Stimulated activated CD8-positive, alpha-beta memory T cell treated with anti-CD3 and anti-CD28 coated beads, Interleukin-7, amount 100 ng/mL, for 48 hours (primary cell): ENCODE results near the gene SIRT7.

Experiments
- DNase-seq, 2 donors: peaks; one replicate each; pipeline ENCODE4 v3.0.0-alpha.2; 2020; ENCODE audit warnings: low read depth in 1 of 2; ENCODE audit errors: extremely low read depth in 1 of 2

The SIRT7 gene

GRCh38 chr17:81907219-81908145 lies 10.5 kb downstream of the SIRT7 start:
- DNase-seq, result no peak

DNA sequence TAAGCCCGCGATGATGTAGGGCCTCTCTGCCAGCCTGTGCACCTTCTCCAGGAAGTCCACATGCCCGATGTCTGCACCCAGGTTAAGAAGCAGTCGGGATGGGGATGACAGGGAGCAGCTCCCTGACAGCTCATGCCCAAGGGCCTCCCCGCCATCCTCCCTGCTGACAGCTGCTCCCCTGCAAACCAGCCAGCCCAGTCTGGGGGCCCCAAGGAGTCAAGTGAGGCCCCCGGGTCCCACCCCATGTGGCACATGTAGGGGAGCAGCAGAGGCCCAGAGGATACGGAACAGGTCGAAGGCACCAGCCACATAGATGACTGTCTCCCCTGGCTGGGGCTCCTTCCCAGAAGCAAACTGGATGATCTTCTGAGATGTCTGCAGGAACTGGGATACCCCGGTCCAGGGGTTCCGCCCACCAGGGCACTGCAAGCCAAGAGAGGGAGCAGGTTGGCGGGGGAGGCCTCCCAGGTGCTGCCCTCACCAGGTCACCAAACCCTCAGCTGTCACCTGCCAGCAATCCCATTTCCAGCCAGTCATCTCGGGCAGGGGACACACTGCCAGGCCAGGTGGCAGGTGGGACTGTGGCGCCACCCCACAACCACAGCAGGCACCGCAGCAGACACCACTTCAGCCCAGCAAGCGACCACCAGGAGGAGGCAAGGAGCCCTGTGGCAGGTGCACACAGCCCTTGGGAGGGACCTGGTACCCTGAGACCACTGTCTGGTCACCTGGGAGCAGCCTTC lies 11.3 kb downstream of the SIRT7 start:
- no peak for DNase-seq

DNA sequence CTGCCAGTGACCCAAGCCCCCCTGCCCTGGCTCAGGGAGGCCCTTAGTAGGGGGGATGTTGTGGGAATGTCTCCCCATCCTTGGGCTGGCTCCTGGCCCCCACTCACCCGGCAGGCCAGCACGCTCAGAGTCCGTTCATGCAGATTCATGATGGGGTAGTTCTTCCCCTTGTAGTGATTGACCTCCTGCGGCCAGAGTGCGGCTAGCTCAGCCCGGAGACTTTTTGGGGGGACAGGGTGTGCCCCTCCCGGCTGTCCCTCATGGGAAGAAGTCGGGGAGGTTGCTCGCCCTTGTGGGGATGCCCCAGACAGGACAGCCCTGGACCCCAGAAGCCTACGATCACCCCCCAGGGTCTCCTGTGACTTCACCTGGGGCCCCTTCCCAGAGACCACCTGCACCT lies 12.0 kb downstream of the SIRT7 start:
- DNase-seq, result no peak

GRCh38 chr17:81905424-81905875 lies 12.5 kb downstream of the SIRT7 start:
- no peak for DNase-seq

- DNase-seq, result no peak
Measured at GRCh38 chr17:81904600-81905423, 13.2 kb downstream of the SIRT7 start.

GRCh38 chr17:81903896-81904599 lies 13.9 kb downstream of the SIRT7 start:
- DNase-seq, result no peak

GRCh38 chr17:81903415-81903831 lies 14.6 kb downstream of the SIRT7 start:
- no peak for DNase-seq

- no peak for DNase-seq
Measured at GRCh38 chr17:81902653-81903414, 15.1 kb downstream of the SIRT7 start.

DNA sequence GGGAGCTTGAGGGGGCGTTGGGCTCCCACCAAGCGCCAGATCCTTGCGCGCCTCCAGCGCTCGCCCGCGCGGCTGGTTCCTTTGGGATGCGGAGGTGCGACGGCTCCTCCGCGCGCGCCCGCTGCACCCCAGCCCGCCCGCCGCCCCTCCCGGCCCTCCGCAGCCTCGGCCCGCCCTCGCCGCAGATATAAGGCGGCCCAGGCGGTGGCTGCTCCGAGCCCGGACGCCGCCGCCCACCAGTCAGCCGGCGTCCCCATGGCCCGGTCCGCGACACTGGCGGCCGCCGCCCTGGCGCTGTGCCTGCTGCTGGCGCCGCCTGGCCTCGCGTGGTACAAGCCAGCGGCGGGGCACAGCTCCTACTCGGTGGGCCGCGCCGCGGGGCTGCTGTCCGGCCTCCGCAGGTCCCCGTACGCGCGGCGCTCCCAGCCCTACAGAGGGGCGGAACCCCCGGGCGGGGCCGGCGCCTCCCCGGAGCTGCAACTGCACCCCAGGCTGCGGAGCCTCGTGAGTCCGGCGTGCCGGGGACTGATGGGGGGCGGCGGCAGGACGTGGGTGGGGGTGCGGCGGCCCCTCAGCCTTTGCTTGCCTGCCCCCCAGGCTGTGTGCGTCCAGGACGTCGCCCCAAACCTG lies 15.8 kb downstream of the SIRT7 start, which contains the start of gene NPB:
Gene NPB (plus strand): TSS at position 216 of the 630 bp plus-strand sequence. CDS start 40 bp downstream, at position 256.
- DNase-seq, result no peak

GRCh38 chr17:81901167-81902022 lies 16.6 kb downstream of the SIRT7 start:
- no peak for DNase-seq

- DNase-seq, result no peak
Measured at GRCh38 chr17:81900181-81900820, 17.7 kb downstream of the SIRT7 start.

DNA sequence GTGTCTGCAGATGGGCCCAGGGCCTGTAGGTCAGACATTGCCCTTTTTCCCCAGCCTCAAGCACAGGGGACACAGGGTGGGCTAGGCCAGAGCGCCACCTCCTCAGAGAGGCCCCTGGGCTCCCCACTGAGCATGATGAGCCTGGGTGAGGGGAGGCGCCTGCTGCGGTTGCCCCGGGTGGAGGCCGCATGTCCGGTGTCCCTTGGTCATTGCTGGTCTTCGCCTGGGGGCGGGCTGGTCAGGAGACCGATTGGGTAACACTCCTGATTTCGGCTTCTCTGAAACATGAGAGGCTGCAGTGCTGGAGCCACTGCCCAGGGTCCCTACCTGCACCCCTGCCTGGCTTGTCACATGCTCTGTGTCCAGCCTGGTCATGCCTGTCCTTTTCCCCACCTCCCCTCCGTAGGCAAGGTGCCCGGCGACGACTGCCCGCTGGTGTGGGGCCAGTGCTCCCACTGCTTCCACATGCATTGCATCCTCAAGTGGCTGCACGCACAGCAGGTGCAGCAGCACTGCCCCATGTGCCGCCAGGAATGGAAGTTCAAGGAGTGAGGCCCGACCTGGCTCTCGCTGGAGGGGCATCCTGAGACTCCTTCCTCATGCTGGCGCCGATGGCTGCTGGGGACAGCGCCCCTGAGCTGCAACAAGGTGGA lies 18.3 kb downstream of the SIRT7 start:
- no peak for DNase-seq

GRCh38 chr17:81898885-81899284 lies 19.1 kb downstream of the SIRT7 start:
- no peak for DNase-seq

DNA sequence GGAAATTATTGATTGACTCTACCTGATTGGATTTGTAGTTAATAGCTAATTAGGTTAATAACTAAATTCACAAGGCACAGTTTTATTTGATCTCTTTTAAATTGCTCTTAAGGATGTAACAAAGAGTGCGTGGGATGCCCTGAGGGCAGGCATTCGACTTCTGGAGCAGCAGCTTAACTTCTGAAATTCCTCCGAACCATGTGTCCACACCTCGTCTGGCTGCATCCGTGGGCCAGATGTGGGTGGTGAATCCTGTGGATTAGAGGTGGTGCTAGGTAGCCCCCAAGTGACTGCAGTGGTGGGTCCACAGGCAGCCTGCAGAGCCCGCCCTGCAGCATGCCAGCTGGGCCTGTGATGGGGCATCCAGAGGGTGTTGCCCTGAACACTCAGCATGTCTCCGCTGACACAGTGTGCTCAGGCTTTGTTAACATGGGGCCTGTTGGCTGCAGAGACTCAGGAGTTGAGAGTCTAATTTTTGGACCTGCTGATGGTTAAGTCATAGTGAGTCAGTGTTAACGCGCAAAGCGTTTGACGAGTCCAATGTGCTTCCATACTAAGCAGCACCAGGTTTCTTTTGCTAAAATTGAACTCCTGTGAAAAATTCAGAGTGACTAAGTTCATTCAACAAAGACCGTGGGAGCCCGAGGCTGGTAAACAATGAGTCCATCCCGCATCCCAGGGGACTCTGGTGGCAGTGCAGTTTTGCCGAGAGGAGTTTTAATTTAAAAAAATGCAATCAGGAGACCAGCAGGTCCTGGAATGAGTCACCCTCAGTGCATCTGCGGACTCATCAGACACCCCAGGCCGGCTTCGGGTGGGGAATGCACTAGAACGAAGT lies 19.7 kb downstream of the SIRT7 start:
- DNase-seq, result no peak

DNA sequence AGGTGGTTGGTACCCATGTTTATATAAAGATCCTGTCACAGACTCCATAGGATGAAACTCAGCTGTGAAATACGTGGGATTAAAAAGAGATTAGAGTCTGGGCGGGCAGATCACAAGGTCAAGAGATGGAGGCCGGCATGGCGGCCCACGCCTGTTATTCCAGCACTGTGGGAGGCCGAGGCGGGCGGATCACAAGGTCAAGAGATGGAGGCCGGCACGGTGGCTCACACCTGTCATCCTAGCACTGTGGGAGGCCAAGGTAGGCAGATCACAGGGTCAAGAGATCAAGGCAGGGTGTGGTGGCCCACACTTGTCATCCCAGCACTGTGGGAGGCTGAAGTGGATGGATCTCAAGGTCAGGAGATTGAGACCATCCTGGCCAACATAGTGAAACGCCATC lies 22.6 kb downstream of the SIRT7 start:
- DNase-seq, result no peak

DNA sequence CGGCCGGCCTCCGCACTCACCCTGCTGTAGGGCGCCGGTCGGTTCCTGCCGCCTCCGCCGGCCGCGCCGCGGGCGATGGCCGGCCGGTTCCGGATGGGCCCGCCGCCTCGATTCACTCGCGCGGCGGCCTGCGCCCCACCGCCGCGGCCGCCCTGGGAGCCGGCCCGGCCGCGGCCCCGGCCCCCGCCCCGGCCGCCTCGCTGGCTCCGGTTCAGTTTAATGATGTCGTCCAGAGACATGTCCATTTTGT lies 26.7 kb downstream of the SIRT7 start:
- DNase-seq, result no peak
